Activated T-helper 17 cell treated with anti-CD3 and anti-CD28 coated beads, Interleukin-2, amount 50 U/mL, for 72 hours (primary cell): ENCODE data around the gene SEL1L2. TPM values are rescaled to one million over a fixed set of nuclear protein-coding genes. Genes with fewer than 3 reads are reported as not detected.
A peak's percentile ranks its signal among the peaks of the same experiment; 100 is the strongest.

ENCODE experiments used
- ATAC-seq: fragments of 150-1000 bp; cut with Tn5 transposase; replicated peaks from 2 replicates; pipeline ENCODE4 v1.10.0; 2021; ENCODE audit warnings: mild to moderate bottlenecking, moderate library complexity
- H3K27ac Mint-ChIP-seq: one replicate; pipeline ENCODE4 v1.8.0; 2022; ENCODE audit warnings: mixed read lengths
- H3K27me3 Mint-ChIP-seq: one replicate; pipeline ENCODE4 v1.8.0; 2022; ENCODE audit warnings: mixed read lengths
- H3K36me3 Mint-ChIP-seq: one replicate; pipeline ENCODE4 v1.8.0; 2022; ENCODE audit warnings: low read depth, mild to moderate bottlenecking, mixed read lengths
- H3K4me1 Mint-ChIP-seq: one replicate; pipeline ENCODE4 v1.8.0; 2022; ENCODE audit warnings: mixed read lengths
- H3K4me3 Mint-ChIP-seq: one replicate; pipeline ENCODE4 v1.8.0; 2022; ENCODE audit warnings: mild to moderate bottlenecking, mixed read lengths
- H3K9me3 Mint-ChIP-seq: one replicate; pipeline ENCODE4 v1.8.0; 2022; ENCODE audit warnings: mixed read lengths
- total RNA-seq, 2 donors: library from RNA; stranded (reverse); gene quantifications; one replicate each; pipeline ENCODE4 v1.2.3, GENCODE V29; 2022

SEL1L2 gene
- total RNA-seq, 2 donors from 2014 or later = not detected

- no peaks in the 10 kb centered on the region for H3K4me1 Mint-ChIP-seq
- H3K27me3 Mint-ChIP-seq = peaks cover 10% of the 10 kb centered on the region
- no peak overlapping the region for H3K4me3 Mint-ChIP-seq
- no peak for ATAC-seq
- H3K9me3 Mint-ChIP-seq = no peaks in the 10 kb centered on the region
- no peak overlapping the region for H3K27ac Mint-ChIP-seq
- no peaks in the 10 kb centered on the region for H3K36me3 Mint-ChIP-seq
Observed at GRCh38 chr20:13831476-13831875, 158.9 kb downstream of the SEL1L2 start.

DNA sequence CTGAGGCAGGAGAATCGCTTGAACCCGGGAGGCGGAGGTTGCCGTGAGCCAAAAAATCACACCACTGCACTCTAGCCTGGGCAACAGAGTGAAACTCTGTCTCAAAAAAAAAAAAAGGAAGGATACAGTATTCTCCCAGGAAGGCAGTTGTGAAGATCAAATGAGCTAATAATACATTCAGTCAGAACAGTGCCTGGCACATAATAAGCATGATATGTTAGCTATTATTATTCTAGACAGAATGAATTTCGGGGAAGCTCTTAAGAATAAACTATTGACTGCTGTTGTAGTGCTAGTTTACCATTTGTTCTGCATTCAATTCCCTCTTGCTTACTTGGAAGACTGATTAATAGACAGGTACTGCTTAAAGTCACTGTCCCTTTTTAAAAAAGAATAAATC lies 164.9 kb downstream of the SEL1L2 start:
- H3K9me3 Mint-ChIP-seq = no peaks in the 10 kb centered on the region
- H3K4me3 Mint-ChIP-seq = no peak overlapping the region
- peaks cover 6% of the 10 kb centered on the region for H3K27me3 Mint-ChIP-seq
- no peaks in the 10 kb centered on the region for H3K4me1 Mint-ChIP-seq
- no peak for ATAC-seq
- H3K36me3 Mint-ChIP-seq = no peaks in the 10 kb centered on the region
- no peak overlapping the region for H3K27ac Mint-ChIP-seq

GRCh38 chr20:13824459-13824858 lies 166.0 kb downstream of the SEL1L2 start:
- Mint-ChIP-seq H3K27ac (no peak overlapping the region), H3K4me1 (no peaks in the 10 kb centered on the region), H3K9me3 (no peaks in the 10 kb centered on the region), H3K4me3 (no peak overlapping the region), H3K36me3 (no peaks in the 10 kb centered on the region), H3K27me3 (peaks cover 4% of the 10 kb centered on the region)
- no peak for ATAC-seq

DNA sequence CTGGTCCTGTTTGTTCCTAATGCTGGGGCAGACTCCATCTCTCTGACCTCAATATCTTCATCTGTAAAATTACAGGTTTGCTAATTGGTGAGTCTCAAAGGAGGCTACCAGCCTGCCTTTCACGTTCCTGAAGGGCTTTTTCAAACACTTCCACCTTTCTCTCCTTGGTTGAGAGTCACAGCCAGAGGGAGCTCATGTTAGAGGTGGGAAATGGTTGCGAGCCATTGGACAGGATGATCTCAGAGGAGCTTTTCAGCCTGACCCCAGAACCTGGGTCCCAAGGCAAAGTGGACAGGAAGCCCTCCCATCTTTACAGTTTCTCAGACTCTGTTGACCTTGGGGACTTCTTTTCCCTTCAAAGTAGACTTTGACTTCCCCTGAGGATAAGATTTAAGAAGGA lies 168.0 kb downstream of the SEL1L2 start:
- H3K27me3 Mint-ChIP-seq = no peaks in the 10 kb centered on the region
- no peak for ATAC-seq
- no peak overlapping the region for H3K27ac Mint-ChIP-seq
- no peaks in the 10 kb centered on the region for H3K9me3 Mint-ChIP-seq
- H3K4me3 Mint-ChIP-seq = no peak overlapping the region
- H3K4me1 Mint-ChIP-seq = no peaks in the 10 kb centered on the region
- peaks cover 15% of the 10 kb centered on the region for H3K36me3 Mint-ChIP-seq

DNA sequence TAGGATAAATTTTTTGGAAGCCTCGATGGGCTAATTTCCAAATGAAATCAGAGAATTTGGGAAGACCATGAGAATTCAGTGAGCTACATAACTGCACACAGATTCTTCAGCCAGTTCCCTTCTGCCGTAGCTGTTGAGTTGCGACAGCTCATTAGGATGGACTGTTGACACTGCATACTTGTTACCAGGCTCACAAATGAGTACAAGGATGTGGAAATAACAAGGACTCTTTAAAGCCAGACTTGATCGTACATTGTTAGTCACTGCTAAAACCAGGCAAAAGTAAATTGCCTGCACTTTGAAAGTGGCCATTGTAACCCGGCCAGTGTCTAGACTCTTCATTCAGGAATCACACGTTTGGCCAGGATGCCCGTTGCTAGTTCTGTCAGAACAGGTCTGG lies 168.5 kb downstream of the SEL1L2 start:
- Mint-ChIP-seq H3K4me1 (peaks cover 1% of the 10 kb centered on the region), H3K27ac (no peak overlapping the region), H3K4me3 (no peak overlapping the region), H3K36me3 (peaks cover 21% of the 10 kb centered on the region), H3K27me3 (no peaks in the 10 kb centered on the region), H3K9me3 (no peaks in the 10 kb centered on the region)
- ATAC-seq = no peak

- no peaks in the 10 kb centered on the region for H3K9me3 Mint-ChIP-seq
- peaks cover 8% of the 10 kb centered on the region for H3K4me1 Mint-ChIP-seq
- H3K27me3 Mint-ChIP-seq = no peaks in the 10 kb centered on the region
- ATAC-seq = peak; percentile 69
- H3K27ac Mint-ChIP-seq = no peak overlapping the region
- H3K36me3 Mint-ChIP-seq = peaks cover 36% of the 10 kb centered on the region
- H3K4me3 Mint-ChIP-seq = no peak overlapping the region
Observed at GRCh38 chr20:13819885-13820645, 170.3 kb downstream of the SEL1L2 start.

DNA sequence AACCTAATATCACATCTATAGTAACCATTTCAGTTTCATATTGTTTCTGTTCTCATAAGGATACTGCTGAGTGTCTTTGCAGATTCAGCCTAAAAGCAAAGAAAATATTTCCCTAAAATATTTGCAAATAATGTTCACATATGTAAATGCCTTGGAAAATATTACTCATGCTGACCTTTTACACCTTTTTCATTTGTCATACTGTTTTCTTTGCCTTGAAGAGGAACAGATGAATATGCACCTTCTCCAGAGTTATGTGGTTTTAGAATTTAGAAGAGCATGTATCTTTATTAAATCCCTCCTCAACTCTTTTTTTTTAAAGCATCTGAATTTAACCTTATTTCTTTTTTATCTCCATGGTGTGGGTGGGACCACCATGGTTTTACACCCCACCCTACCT lies 173.1 kb downstream of the SEL1L2 start:
- Mint-ChIP-seq H3K9me3 (no peaks in the 10 kb centered on the region), H3K4me3 (peak overlapping the region; percentile 20), H3K27me3 (no peaks in the 10 kb centered on the region), H3K27ac (peak overlapping the region; percentile 90), H3K4me1 (peaks cover 8% of the 10 kb centered on the region), H3K36me3 (peaks cover 56% of the 10 kb centered on the region)
- peak; percentile 42 for ATAC-seq

GRCh38 chr20:13816757-13817156 lies 173.7 kb downstream of the SEL1L2 start:
- peak overlapping the region; percentile 49 for H3K4me3 Mint-ChIP-seq
- H3K9me3 Mint-ChIP-seq = no peaks in the 10 kb centered on the region
- H3K36me3 Mint-ChIP-seq = peaks cover 56% of the 10 kb centered on the region
- peak; percentile 79 for ATAC-seq
- H3K27me3 Mint-ChIP-seq = no peaks in the 10 kb centered on the region
- peaks cover 8% of the 10 kb centered on the region for H3K4me1 Mint-ChIP-seq
- peak overlapping the region; percentile 90 for H3K27ac Mint-ChIP-seq

DNA sequence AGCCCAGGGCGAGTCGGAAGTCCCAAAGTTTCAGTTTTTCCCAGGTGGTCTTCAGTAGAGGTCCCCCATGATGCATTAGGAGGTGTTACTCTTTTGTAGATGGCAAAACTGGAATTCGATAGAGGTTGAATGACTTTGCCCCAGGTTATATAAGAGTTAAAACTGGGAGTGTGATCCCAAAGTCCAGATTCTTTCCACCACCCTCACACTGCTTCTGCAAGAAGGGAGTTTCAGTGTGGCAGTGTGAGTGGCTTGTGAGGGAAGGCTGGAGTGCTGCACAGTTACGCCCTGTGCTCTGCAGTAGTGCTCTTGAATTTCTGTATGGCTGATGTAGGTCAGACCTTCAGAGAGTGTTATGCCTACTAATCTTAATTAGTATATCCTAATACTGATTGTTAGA lies 175.7 kb downstream of the SEL1L2 start:
- H3K36me3 Mint-ChIP-seq = peaks cover 56% of the 10 kb centered on the region
- peaks cover 8% of the 10 kb centered on the region for H3K4me1 Mint-ChIP-seq

DNA sequence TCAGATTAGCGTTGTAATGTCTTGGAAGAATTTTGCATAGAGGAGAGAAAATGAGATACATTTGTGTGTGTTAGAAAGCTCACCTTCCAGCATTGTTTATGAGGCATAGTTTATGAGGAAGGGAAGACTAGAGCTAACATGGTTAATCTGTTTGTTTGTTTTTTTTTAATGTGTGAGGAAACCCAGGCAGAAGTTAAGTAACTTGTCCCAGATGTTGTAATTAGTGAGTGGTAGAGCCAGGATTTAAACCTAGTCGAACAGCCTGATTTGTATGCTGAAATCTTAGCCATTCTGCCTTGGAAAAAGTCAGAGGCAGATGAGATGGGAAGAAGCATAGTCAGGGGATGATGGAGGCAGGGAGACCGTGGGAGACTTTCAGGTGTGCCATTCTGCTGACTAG lies 176.5 kb downstream of the SEL1L2 start:
- no peaks in the 10 kb centered on the region for H3K9me3 Mint-ChIP-seq
- no peak for ATAC-seq
- H3K27me3 Mint-ChIP-seq = no peaks in the 10 kb centered on the region
- H3K4me3 Mint-ChIP-seq = no peak overlapping the region
- H3K4me1 Mint-ChIP-seq = peaks cover 8% of the 10 kb centered on the region
- H3K27ac Mint-ChIP-seq = peak overlapping the region; percentile 13
- H3K36me3 Mint-ChIP-seq = peaks cover 55% of the 10 kb centered on the region

More for the DNA sequence above, 175.7 kb downstream of the SEL1L2 start:
- ATAC-seq = no peak
- no peak overlapping the region for H3K4me3 Mint-ChIP-seq
- H3K27ac Mint-ChIP-seq = no peak overlapping the region
- H3K9me3 Mint-ChIP-seq = no peaks in the 10 kb centered on the region
- no peaks in the 10 kb centered on the region for H3K27me3 Mint-ChIP-seq

GRCh38 chr20:13810446-13810845 lies 180.0 kb downstream of the SEL1L2 start:
- no peak for ATAC-seq
- H3K27me3 Mint-ChIP-seq = no peaks in the 10 kb centered on the region
- H3K4me1 Mint-ChIP-seq = no peaks in the 10 kb centered on the region
- H3K4me3 Mint-ChIP-seq = no peak overlapping the region
- peaks cover 24% of the 10 kb centered on the region for H3K36me3 Mint-ChIP-seq
- H3K27ac Mint-ChIP-seq = no peak overlapping the region
- no peaks in the 10 kb centered on the region for H3K9me3 Mint-ChIP-seq

DNA sequence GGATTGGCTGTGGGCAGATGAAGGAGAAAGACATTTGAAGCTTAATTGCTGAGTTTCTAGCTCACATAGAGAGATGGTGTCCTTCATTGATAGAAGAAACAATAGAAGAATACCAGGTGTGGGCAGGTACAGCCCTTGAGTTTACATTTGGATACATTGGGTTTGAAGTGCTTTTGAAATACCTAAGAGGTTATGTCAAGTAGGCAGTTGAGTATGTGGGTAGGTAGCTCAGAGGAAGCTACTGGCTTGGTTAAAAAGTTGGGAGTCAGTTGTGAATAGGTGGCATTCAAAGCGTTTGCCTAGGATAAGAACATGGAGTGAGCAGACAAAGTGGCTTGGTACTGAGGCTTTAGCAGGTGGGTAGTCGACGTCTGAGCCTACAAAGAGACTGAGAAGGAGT lies 180.6 kb downstream of the SEL1L2 start:
- no peak for ATAC-seq
- H3K4me3 Mint-ChIP-seq = no peak overlapping the region
- no peak overlapping the region for H3K27ac Mint-ChIP-seq
- H3K27me3 Mint-ChIP-seq = no peaks in the 10 kb centered on the region
- peaks cover 22% of the 10 kb centered on the region for H3K36me3 Mint-ChIP-seq
- no peaks in the 10 kb centered on the region for H3K4me1 Mint-ChIP-seq
- H3K9me3 Mint-ChIP-seq = no peaks in the 10 kb centered on the region

DNA sequence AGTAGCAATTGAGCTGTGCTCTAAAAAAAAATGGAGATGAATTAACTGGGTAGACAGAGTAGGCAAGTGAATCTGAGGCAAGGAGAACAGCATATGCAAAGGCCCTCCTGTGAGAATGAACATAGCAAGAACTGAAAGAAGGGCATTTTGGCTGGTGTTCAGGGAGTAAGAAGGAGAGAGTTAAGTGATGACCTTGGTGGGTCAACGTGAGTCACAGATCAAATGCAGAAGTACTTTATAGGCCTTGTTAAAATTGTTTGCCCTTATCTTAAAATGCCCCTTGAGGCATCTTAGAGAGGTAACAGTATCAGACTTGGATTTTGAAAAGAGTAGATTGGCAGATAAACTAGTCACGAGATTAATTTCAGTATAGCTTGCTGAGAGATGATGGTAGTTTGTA lies 181.0 kb downstream of the SEL1L2 start:
- Mint-ChIP-seq H3K4me3 (no peak overlapping the region), H3K4me1 (no peaks in the 10 kb centered on the region), H3K27ac (no peak overlapping the region), H3K9me3 (no peaks in the 10 kb centered on the region), H3K36me3 (peaks cover 22% of the 10 kb centered on the region), H3K27me3 (no peaks in the 10 kb centered on the region)
- ATAC-seq = no peak

DNA sequence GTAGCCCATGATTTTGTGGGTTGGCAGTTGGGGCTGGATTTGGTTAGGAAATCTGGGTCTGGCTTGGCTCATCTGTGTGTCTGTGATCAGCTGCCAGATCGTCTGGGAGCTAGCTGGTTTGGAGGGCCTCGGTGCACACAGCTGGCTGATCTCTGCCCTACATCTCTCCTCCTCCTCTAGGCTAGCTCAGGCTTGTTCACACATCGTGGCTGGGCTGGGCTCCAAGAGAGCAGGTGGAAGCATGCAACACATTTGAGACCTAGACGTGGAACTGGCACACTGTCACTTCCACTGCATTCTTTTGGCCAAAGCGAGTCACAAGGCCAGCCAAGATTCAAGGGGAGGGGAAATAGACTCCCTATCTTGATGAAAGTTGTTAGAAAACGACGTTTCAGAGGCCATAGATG lies 189.7 kb downstream of the SEL1L2 start:
- no peak overlapping the region for H3K4me3 Mint-ChIP-seq
- H3K36me3 Mint-ChIP-seq = peaks cover 87% of the 10 kb centered on the region
- H3K27me3 Mint-ChIP-seq = no peaks in the 10 kb centered on the region
- no peak for ATAC-seq
- no peaks in the 10 kb centered on the region for H3K9me3 Mint-ChIP-seq
- no peaks in the 10 kb centered on the region for H3K4me1 Mint-ChIP-seq
- no peak overlapping the region for H3K27ac Mint-ChIP-seq

DNA sequence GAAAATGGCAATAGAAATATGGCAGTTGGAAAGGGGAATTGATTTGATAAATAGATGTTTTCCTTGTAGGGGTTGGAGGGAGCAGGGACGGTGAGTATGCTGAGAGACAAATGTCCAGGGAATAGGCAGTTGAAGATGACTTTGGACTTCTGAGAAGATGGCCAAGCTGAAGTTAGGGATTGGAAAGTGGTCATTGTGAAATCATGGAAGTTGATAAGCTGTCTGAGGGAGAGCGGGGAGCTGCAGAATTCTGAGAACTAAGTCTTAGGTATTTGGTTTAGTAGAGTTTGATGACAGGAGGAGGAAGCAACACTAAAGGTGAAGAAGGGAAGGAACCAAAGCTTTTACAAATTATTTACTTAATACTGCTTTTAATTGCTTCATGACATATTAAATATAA lies 190.4 kb downstream of the SEL1L2 start:
- Mint-ChIP-seq H3K27me3 (no peaks in the 10 kb centered on the region), H3K27ac (no peak overlapping the region), H3K4me1 (no peaks in the 10 kb centered on the region), H3K9me3 (no peaks in the 10 kb centered on the region), H3K36me3 (peaks cover 92% of the 10 kb centered on the region), H3K4me3 (no peak overlapping the region)
- no peak for ATAC-seq
